Measurements from ENCODE around the gene DCUN1D3. TPM values are rescaled to one million over a fixed set of nuclear protein-coding genes. Genes with fewer than 3 reads are reported as not detected.
"Not testable (repeated sequence)": the region's sequence is repeated elsewhere in the genome, so short reads cannot be mapped to it uniquely, and the experiment has no call there.

DCUN1D3 gene
- 13.7 TPM for total RNA-seq

GRCh38 chr16:20900299-20901067, at the start of gene DCUN1D3, which contains the start of gene LYRM1:
TSS of gene DCUN1D3 (minus strand) at chr16:20900358. CDS start at chr16:20862538, 37,820 bp downstream.
TSS of gene LYRM1 (plus strand) at chr16:20900771. CDS start at chr16:20915556, 14,785 bp downstream.
- DNase-seq, result peak; percentile 98

- DNase-seq, result no peak
These were observed 49.5 kb upstream of the DCUN1D3 start for GRCh38 chr16:20949660-20950059.

- DNase-seq, result no peak
These were observed 48.3 kb upstream of the DCUN1D3 start for GRCh38 chr16:20948444-20948843.

- no peak for DNase-seq
These were observed 46.0 kb upstream of the DCUN1D3 start for GRCh38 chr16:20946015-20946629.

- not testable (repeated sequence) for DNase-seq
These were observed 45.4 kb upstream of the DCUN1D3 start for GRCh38 chr16:20945575-20945875.

GRCh38 chr16:20944861-20945574, 44.9 kb upstream of the DCUN1D3 start:
- DNase-seq, result no peak

- DNase-seq, result no peak
These were observed 42.1 kb upstream of the DCUN1D3 start for GRCh38 chr16:20942256-20942655.

- no peak for DNase-seq
These were observed 41.4 kb upstream of the DCUN1D3 start for GRCh38 chr16:20941636-20941926.

- DNase-seq, result no peak
These were observed 40.9 kb upstream of the DCUN1D3 start for GRCh38 chr16:20940871-20941635.

- no peak for DNase-seq
These were observed 39.5 kb upstream of the DCUN1D3 start for GRCh38 chr16:20939611-20940010.

- no peak for DNase-seq
These were observed 38.3 kb upstream of the DCUN1D3 start for GRCh38 chr16:20938426-20938825.

- DNase-seq, result no peak
These were observed 37.6 kb upstream of the DCUN1D3 start for GRCh38 chr16:20937736-20938135.

GRCh38 chr16:20933589-20933988, 33.4 kb upstream of the DCUN1D3 start:
- no peak for DNase-seq

GRCh38 chr16:20931066-20931600, 31.0 kb upstream of the DCUN1D3 start:
- no peak for DNase-seq

GRCh38 chr16:20930365-20930690, 30.2 kb upstream of the DCUN1D3 start:
- DNase-seq, result no peak

GRCh38 chr16:20929676-20930364, 29.7 kb upstream of the DCUN1D3 start:
- not testable (repeated sequence) for DNase-seq

GRCh38 chr16:20928774-20929411, 28.7 kb upstream of the DCUN1D3 start:
- no peak for DNase-seq

GRCh38 chr16:20925751-20926150, 25.6 kb upstream of the DCUN1D3 start:
- DNase-seq, result no peak

- DNase-seq, result no peak
These were observed 23.7 kb upstream of the DCUN1D3 start for GRCh38 chr16:20923876-20924275.

- DNase-seq, result no peak
These were observed 20.6 kb upstream of the DCUN1D3 start for GRCh38 chr16:20920799-20921198.

- no peak for DNase-seq
These were observed 19.9 kb upstream of the DCUN1D3 start for GRCh38 chr16:20920091-20920490.

Data from skin of body (tissue), 2 donors.